G401.6 (cell line): ENCODE results near the gene SEPTIN3.

Source experiments
- FAIRE-seq: peaks from 2 replicates; lab custom pipeline; 2012; peaks lifted over from hg19 to GRCh38; lab: Jason Lieb, UNC

Gene SEPTIN3

GRCh38 chr22:41976961-41977566 is 7.8 kb downstream of the SEPTIN3 start:
- no peak for FAIRE-seq

GRCh38 chr22:41978732-41979131 is 9.5 kb downstream of the SEPTIN3 start:
- no peak for FAIRE-seq

- no peak for FAIRE-seq
Measured at GRCh38 chr22:41979423-41980250, 10.4 kb downstream of the SEPTIN3 start.

GRCh38 chr22:41982865-41983264 is 13.6 kb downstream of the SEPTIN3 start:
- FAIRE-seq: no peak

- no peak for FAIRE-seq
Measured at GRCh38 chr22:41983513-41984405, 14.5 kb downstream of the SEPTIN3 start.

- no peak for FAIRE-seq
Measured at GRCh38 chr22:41987276-41987675, 18.0 kb downstream of the SEPTIN3 start.

- no peak for FAIRE-seq
Measured at GRCh38 chr22:41989246-41989645, 20.0 kb downstream of the SEPTIN3 start.

GRCh38 chr22:41991111-41991510 is 21.9 kb downstream of the SEPTIN3 start:
- FAIRE-seq: no peak

- FAIRE-seq: no peak
Measured at GRCh38 chr22:41992496-41992895, 23.3 kb downstream of the SEPTIN3 start.

- no peak for FAIRE-seq
Measured at GRCh38 chr22:41995211-41995610, 26.0 kb downstream of the SEPTIN3 start.

- FAIRE-seq: no peak
Measured at GRCh38 chr22:41996826-41997225, 27.6 kb downstream of the SEPTIN3 start.

GRCh38 chr22:41998361-41999261 is 29.4 kb downstream of the SEPTIN3 start, which contains the start of gene WBP2NL:
WBP2NL (plus strand) TSS chr22:41998788; CDS start chr22:41998819, 31 bp downstream.
- FAIRE-seq: no peak

GRCh38 chr22:42000466-42000865 is 31.2 kb downstream of the SEPTIN3 start:
- no peak for FAIRE-seq

- no peak for FAIRE-seq
Measured at GRCh38 chr22:42001121-42001520, 31.9 kb downstream of the SEPTIN3 start.

- FAIRE-seq: no peak
Measured at GRCh38 chr22:42001706-42002105, 32.5 kb downstream of the SEPTIN3 start.

GRCh38 chr22:42007922-42008321 is 38.7 kb downstream of the SEPTIN3 start:
- FAIRE-seq: no peak

- no peak for FAIRE-seq
Measured at GRCh38 chr22:42010778-42011177, 41.5 kb downstream of the SEPTIN3 start.

- no peak for FAIRE-seq
Measured at GRCh38 chr22:42013385-42013784, 44.1 kb downstream of the SEPTIN3 start.

- no peak for FAIRE-seq
Measured at GRCh38 chr22:42016111-42016510, 46.9 kb downstream of the SEPTIN3 start.

GRCh38 chr22:42018224-42018623 is 49.0 kb downstream of the SEPTIN3 start:
- FAIRE-seq: no peak
